NCI-H2227 treated with DMSO at 0.1 percent for 48 hours (cell line): ENCODE results near the gene ELFN1.

Experiments
- DNase-seq: peaks from one replicate; lab custom pipeline; 2025; lab: John Stamatoyannopoulos, UW

The ELFN1 gene

GRCh38 chr7:1794888-1795542 lies 124.9 kb downstream of the ELFN1 start:
- no peak for DNase-seq
